IMR-90 (cell line): ENCODE data around the gene SLC22A2. TPM values are rescaled to one million over a fixed set of nuclear protein-coding genes. Genes with fewer than 3 reads are reported as not detected.

Experiments
- ATAC-seq: fragments of 200-7000 bp; cut with Tn5 transposase; 2 replicates; pipeline ENCODE4 v1.9.1; 2020; ENCODE audit warnings: low read depth, mild to moderate bottlenecking, moderate library complexity
- BruUV-seq: library from RNA; stranded (reverse); fragments of 400-500 nt; replicated peaks from 2 replicates; lab custom pipeline; 2021; lab: Mats Ljungman, UMichigan
- CTCF ChIA-PET: fragments of 300-600 bp; formaldehyde crosslinking; extraction: SDS; loops from one replicate; lab custom pipeline; 2021; ENCODE audit warnings: antibody characterized with exemption; lab: Yijun Ruan, JAX
- POLR2A ChIA-PET: fragments of 300-600 bp; sonication (Branson Sonifier 250); formaldehyde crosslinking; loops from one replicate; lab custom pipeline; 2022; ENCODE audit warnings: antibody characterized with exemption; ENCODE audit not compliant: unreplicated experiment; lab: Charles Lee
- DNase-seq: peaks from one replicate; pipeline ENCODE4 v3.0.0; 2013
- H2AFZ ChIP-seq: replicated peaks from 2 replicates; pipeline ENCODE3; 2013; ENCODE audit warnings: low read length, mild to moderate bottlenecking; ENCODE audit not compliant: poor library complexity
- H2AK5ac ChIP-seq: 2 replicates; pipeline ENCODE4 v1.6.1; 2013; ENCODE audit warnings: low read depth, low read length, inconsistent platforms
- H2AK9ac ChIP-seq: replicated peaks from 2 replicates; pipeline ENCODE3; 2013; ENCODE audit warnings: mild to moderate bottlenecking, low read depth, low read length, moderate library complexity; ENCODE audit not compliant: poor library complexity
- H2BK120ac ChIP-seq: 2 replicates; pipeline ENCODE4 v1.6.1; 2013; ENCODE audit warnings: low read depth, low read length, inconsistent platforms
- H2BK15ac ChIP-seq: 3 replicates; pipeline ENCODE4 v1.6.1; 2013; ENCODE audit warnings: low read depth, low read length, inconsistent platforms
- H2BK20ac ChIP-seq: 2 replicates; pipeline ENCODE4 v1.6.1; 2013; ENCODE audit warnings: low read depth, mild to moderate bottlenecking, inconsistent platforms, low read length, moderate library complexity
- H2BK5ac ChIP-seq: 2 replicates; pipeline ENCODE4 v1.6.1; 2013; ENCODE audit warnings: mild to moderate bottlenecking, low read depth, low read length, inconsistent platforms; ENCODE audit not compliant: poor library complexity, severe bottlenecking
- H3K14ac ChIP-seq: replicated peaks from 2 replicates; pipeline ENCODE4 v1.6.1; 2013; ENCODE audit warnings: low read depth, low read length, inconsistent platforms
- H3K18ac ChIP-seq: 2 replicates; pipeline ENCODE4 v1.6.1; 2013; ENCODE audit warnings: low read depth, low read length, control low read depth
- H3K23ac ChIP-seq: 2 replicates; pipeline ENCODE4 v1.6.1; 2013; ENCODE audit warnings: low read depth, low read length, inconsistent platforms
- H3K27ac ChIP-seq: 2 replicates; pipeline ENCODE4 v1.5.1; 2013; ENCODE audit warnings: mild to moderate bottlenecking, control low read depth, low read length; ENCODE audit not compliant: insufficient read depth
- H3K27me3 ChIP-seq: 2 replicates; pipeline ENCODE4 v1.6.1; 2013; ENCODE audit warnings: low read length; ENCODE audit not compliant: control insufficient read depth, insufficient read depth
- H3K36me3 ChIP-seq: 2 replicates; pipeline ENCODE4 v1.6.1; 2013; ENCODE audit warnings: low read length, mixed read lengths; ENCODE audit not compliant: control insufficient read depth, insufficient read depth
- H3K4ac ChIP-seq: 2 replicates; pipeline ENCODE4 v1.6.1; 2013; ENCODE audit warnings: low read depth, low read length, inconsistent platforms
- H3K4me1 ChIP-seq: 2 replicates; pipeline ENCODE4 v1.6.1; 2013; ENCODE audit warnings: low read length, mixed read lengths; ENCODE audit not compliant: control insufficient read depth, insufficient read depth
- H3K4me2 ChIP-seq: 2 replicates; pipeline ENCODE4 v1.6.1; 2013; ENCODE audit warnings: low read depth, mild to moderate bottlenecking, control low read depth, low read length, moderate library complexity
- H3K4me3 ChIP-seq: 2 replicates; pipeline ENCODE4 v1.5.1; 2013; ENCODE audit warnings: low read depth, mild to moderate bottlenecking, control low read depth, low read length, moderate library complexity; ENCODE audit not compliant: insufficient read depth
- H3K56ac ChIP-seq: 2 replicates; pipeline ENCODE4 v1.6.1; 2013; ENCODE audit warnings: low read length, inconsistent platforms; ENCODE audit not compliant: insufficient read depth; ENCODE audit errors: extremely low read depth
- H3K79me1 ChIP-seq, 2 experiments: 2 replicates each; pipeline ENCODE4 v1.6.1; 2013; ENCODE audit warnings: low read length in 2 of 2, inconsistent platforms in 1 of 2, low read depth in 1 of 2
- H3K9ac ChIP-seq: 2 replicates; pipeline ENCODE4 v1.6.1; 2013; ENCODE audit warnings: low read depth, low read length, control low read depth
- H3K9me1 ChIP-seq: 2 replicates; pipeline ENCODE4 v1.6.1; 2013; ENCODE audit warnings: low read length, inconsistent platforms; ENCODE audit not compliant: insufficient read depth
- H3K9me3 ChIP-seq: 2 replicates; pipeline ENCODE4 v1.6.1; 2013; ENCODE audit warnings: low read length; ENCODE audit not compliant: control insufficient read depth, insufficient read depth
- H4K20me1 ChIP-seq: 2 replicates; pipeline ENCODE4 v1.6.1; 2013; ENCODE audit warnings: low read length, inconsistent platforms; ENCODE audit not compliant: insufficient read depth
- H4K5ac ChIP-seq: 2 replicates; pipeline ENCODE4 v1.6.1; 2013; ENCODE audit warnings: mild to moderate bottlenecking, low read depth, low read length, control low read depth
- H4K8ac ChIP-seq, 2 experiments: 2 replicates each; pipeline ENCODE4 v1.6.1; 2013; ENCODE audit warnings: low read depth in 2 of 2, low read length in 2 of 2, control low read depth in 1 of 2, inconsistent platforms in 1 of 2
- H4K91ac ChIP-seq: 2 replicates; pipeline ENCODE4 v1.6.1; 2013; ENCODE audit warnings: low read depth, low read length, inconsistent platforms; ENCODE audit not compliant: insufficient read depth
- MAFK ChIP-seq: IDR thresholded peaks from 2 replicates; pipeline ENCODE4 v1.6.1; 2012; ENCODE audit warnings: low read depth, low read length, improper control_type of control experiment
- MXI1 ChIP-seq: IDR thresholded peaks from 2 replicates; pipeline ENCODE4 v1.6.1; 2012; ENCODE audit warnings: low read depth, mild to moderate bottlenecking, low read length, moderate library complexity, borderline replicate concordance
- RCOR1 ChIP-seq: IDR thresholded peaks from 2 replicates; pipeline ENCODE4 v1.6.1; 2012; ENCODE audit warnings: mild to moderate bottlenecking, low read length, improper control_type of control experiment; ENCODE audit not compliant: insufficient replicate concordance
- SMC3 ChIP-seq: fragments of 150-350 bp; IDR thresholded peaks from 2 replicates; pipeline ENCODE4 v1.6.1; 2016; ENCODE audit warnings: low read depth, mild to moderate bottlenecking, antibody characterized with exemption, low read length, moderate library complexity
- USF2 ChIP-seq: fragments of 150-350 bp; IDR thresholded peaks from 2 replicates; pipeline ENCODE4 v1.6.1; 2017; ENCODE audit warnings: mild to moderate bottlenecking, antibody characterized with exemption, low read length, low read depth
- WGBS, 2 experiments: methylation state at CpG; one replicate each; pipeline versions ENCODE4 v1.1.5 to v1.1.7; 2013; ENCODE audit warnings: missing lambda C conversion rate in 2 of 2; ENCODE audit not compliant: insufficient read length in 1 of 2; ENCODE audit errors: extremely low coverage in 2 of 2; 5-methylcytosine and 5-hydroxymethylcytosine counted together
- dilution Hi-C: fragments of 300-500 bp; cut with HindIII; formaldehyde crosslinking; loops from one replicate; pipeline ENCODE4 v1.14.3; 2018; ENCODE audit warnings: low sequenced_read_pairs; ENCODE audit not compliant: unreplicated experiment
- in situ Hi-C: fragments of 300-500 bp; cut with MboI; formaldehyde crosslinking; loops from 3 replicates; pipeline ENCODE4 v1.14.3; 2019; ENCODE audit warnings: low sequenced_read_pairs, inconsistent platforms, mixed read lengths
- intact Hi-C: fragments of 100-400 bp; cut with micrococcal nuclease; formaldehyde crosslinking; loops from 2 replicates; pipeline ENCODE4 v1.10.0; 2022
- polyA plus RNA-seq, 3 experiments: library from polyadenylated mRNA; depleted of rRNA; stranded (reverse); fragments of >200 nt; gene quantifications; 2 replicates each; pipeline ENCODE4 v1.2.3, GENCODE V29; 2012; ENCODE audit warnings: low replicate concordance in 1 of 3
- total RNA-seq: library from RNA; depleted of rRNA; stranded (reverse); fragments of >200 nt; gene quantifications from 2 replicates; pipeline ENCODE4 v1.2.3, GENCODE V29; 2012

SLC22A2 gene
- total and polyA plus RNA-seq, 2 of the 4 experiments (the other 2 are of a cell fraction): not detected

GRCh38 chr6:160178271-160178670 is 80.3 kb downstream of the SLC22A2 start:
- BruUV-seq: no TSS peak
- Histone ChIP-seq H3K36me3 (no peaks in the 10 kb centered on the region), H3K56ac (no peak overlapping the region), H2BK15ac (no peak overlapping the region), H2BK120ac (no peak overlapping the region), H4K5ac (no peak overlapping the region), H3K9me3 (no peaks in the 10 kb centered on the region), H3K9ac (no peak overlapping the region), H3K14ac (no peak overlapping the region), H3K4me1 (no peaks in the 10 kb centered on the region), H3K9me1 (no peaks in the 10 kb centered on the region), H3K4ac (no peak overlapping the region), H3K27me3 (no peaks in the 10 kb centered on the region), H3K4me2 (no peak overlapping the region), H2AK9ac (no peak overlapping the region), H4K91ac (no peak overlapping the region), H3K27ac (no peak overlapping the region), H3K79me1 (no peaks in the 10 kb centered on the region), H2BK20ac (no peak overlapping the region), H2BK5ac (peak overlapping the region; percentile 39), H4K8ac (no peak overlapping the region), H2AK5ac (no peak overlapping the region), H3K23ac (no peak overlapping the region), H4K20me1 (no peaks in the 10 kb centered on the region), H3K4me3 (no peak overlapping the region), H3K18ac (no peak overlapping the region), H2AFZ (no peak overlapping the region)
- CTCF ChIA-PET: no interaction called here
- dilution Hi-C loops (no loop called here), in situ Hi-C loops (no loop called here), intact Hi-C loops (no loop called here)
- 40% methylated on average over 2 of the region's 5 CpGs; no CpG with 5 or more reads in 1 of the 2 experiments for WGBS, 2 experiments
- POLR2A ChIA-PET: no interaction called here
- TF ChIP-seq SMC3 (no peak), RCOR1 (no peak), USF2 (no peak), MXI1 (no peak), MAFK (no peak)
- ATAC-seq: no peak
- DNase-seq: no peak
